A549 treated with Mapracorat at 1 μM for 4 hours (cell line): Measurements from ENCODE around the gene NCS1. TPM values are rescaled to one million over a fixed set of nuclear protein-coding genes. Genes with fewer than 3 reads are reported as not detected.

Source experiments
- total RNA-seq: library from RNA; stranded (reverse); fragments of 200-300 nt; extraction: Qiagen RNA extraction; gene quantifications from 5 replicates; pipeline ENCODE4 v1.2.3, GENCODE V29; 2022

The NCS1 gene
- 33.2 to 53.3 TPM (median 48.3 TPM) in 5 replicates for total RNA-seq

GRCh38 chr9:130172161-130172857 is at the start of gene NCS1:
NCS1 (plus strand) TSS chr9:130172404; CDS start chr9:130172664, 260 bp downstream.

GRCh38 chr9:130265431-130266235 is 93.4 kb downstream of the NCS1 start, which contains the start of gene HMCN2:
HMCN2 (plus strand) TSS chr9:130265760; CDS start chr9:130265879, 119 bp downstream.

Other genes with a start within 250 kb of the NCS1 start
- 11.4 to 13.2 TPM (median 12.7 TPM) in 5 replicates for gene FNBP1, start 129.2 kb upstream of the NCS1 start, total RNA-seq
- 24.3 to 30.1 TPM (median 26.4 TPM) in 5 replicates for gene GPR107, start 118.5 kb upstream of the NCS1 start, total RNA-seq
- 0.02 to 0.12 TPM (median 0.06 TPM) in 4 of 5 replicates, not detected in the other for gene HMCN2, start 93.4 kb downstream of the NCS1 start, total RNA-seq